Esophagus squamous epithelium (tissue), 4 donors: ENCODE data around the gene GNA12.

Experiments
- POLR2A ChIP-seq, 4 donors: fragments of 450-650 bp; IDR thresholded peaks; one replicate each; pipeline ENCODE4 v1.6.1; 2017; ENCODE audit warnings: antibody characterized with exemption in 4 of 4, mild to moderate bottlenecking in 4 of 4, moderate library complexity in 3 of 4
- TF ChIP-seq, protein P1 (sequence below), 6 experiments: fragments of 450-650 bp in 4 of 6; fragments of 200-600 bp in 2 of 6; sonication (generic) in 2 of 6; IDR thresholded peaks; one replicate each; pipeline ENCODE4 v1.5.1; 2016 to 2019; ENCODE audit warnings: antibody characterized with exemption in 6 of 6, mild to moderate bottlenecking in 4 of 6, moderate library complexity in 4 of 6

DNA sequence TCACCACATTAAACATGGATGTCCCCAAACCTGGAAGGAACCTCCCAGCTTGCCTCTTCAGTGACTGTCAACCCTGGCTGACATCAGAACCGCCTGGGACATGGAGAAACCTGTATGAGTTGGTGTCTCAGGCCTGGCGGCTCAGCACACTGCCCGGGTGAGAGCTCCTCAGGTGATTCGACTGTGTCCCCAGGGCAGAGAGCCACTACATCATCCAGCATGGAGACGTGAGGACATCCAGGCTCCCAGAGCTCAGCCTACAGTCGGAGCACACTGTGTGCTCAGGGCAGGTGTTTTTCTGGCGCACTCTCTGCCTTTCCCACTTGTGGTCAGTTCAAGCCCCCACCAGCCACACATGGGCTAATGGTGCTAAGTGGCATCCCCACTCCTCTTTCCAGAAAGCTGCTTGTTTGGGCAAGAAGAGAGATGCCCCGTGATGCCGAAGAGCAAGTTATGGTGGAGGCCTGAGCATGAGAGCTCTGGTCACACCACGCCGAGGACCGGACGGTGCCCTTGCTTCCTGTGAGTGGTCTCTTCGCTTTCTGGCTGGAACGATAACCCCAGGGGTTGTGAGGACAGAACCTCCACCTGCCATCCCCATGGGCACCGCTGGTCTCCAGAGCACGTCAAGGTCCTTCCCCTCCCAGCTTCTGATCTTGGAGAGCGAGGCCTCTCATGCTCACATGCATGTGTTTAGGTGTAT, 117.6 kb downstream of the GNA12 start:
- TF ChIP-seq, protein P1, sequence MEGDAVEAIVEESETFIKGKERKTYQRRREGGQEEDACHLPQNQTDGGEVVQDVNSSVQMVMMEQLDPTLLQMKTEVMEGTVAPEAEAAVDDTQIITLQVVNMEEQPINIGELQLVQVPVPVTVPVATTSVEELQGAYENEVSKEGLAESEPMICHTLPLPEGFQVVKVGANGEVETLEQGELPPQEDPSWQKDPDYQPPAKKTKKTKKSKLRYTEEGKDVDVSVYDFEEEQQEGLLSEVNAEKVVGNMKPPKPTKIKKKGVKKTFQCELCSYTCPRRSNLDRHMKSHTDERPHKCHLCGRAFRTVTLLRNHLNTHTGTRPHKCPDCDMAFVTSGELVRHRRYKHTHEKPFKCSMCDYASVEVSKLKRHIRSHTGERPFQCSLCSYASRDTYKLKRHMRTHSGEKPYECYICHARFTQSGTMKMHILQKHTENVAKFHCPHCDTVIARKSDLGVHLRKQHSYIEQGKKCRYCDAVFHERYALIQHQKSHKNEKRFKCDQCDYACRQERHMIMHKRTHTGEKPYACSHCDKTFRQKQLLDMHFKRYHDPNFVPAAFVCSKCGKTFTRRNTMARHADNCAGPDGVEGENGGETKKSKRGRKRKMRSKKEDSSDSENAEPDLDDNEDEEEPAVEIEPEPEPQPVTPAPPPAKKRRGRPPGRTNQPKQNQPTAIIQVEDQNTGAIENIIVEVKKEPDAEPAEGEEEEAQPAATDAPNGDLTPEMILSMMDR (IDR thresholded peaks at IDR 0.05), result no peak
- no peak for TF ChIP-seq POLR2A (IDR thresholded peaks at IDR 0.05)
